Naive thymus-derived CD8-positive, alpha-beta T cell (primary cell): ENCODE data around the gene ATP5PF. TPM values are rescaled to one million over a fixed set of nuclear protein-coding genes. Genes with fewer than 3 reads are reported as not detected.
A peak's percentile ranks its signal among the peaks of the same experiment; 100 is the strongest.
"Not testable (repeated sequence)": the region's sequence is repeated elsewhere in the genome, so short reads cannot be mapped to it uniquely, and the experiment has no call there.

Source experiments
- ATAC-seq, 2 donors: fragments of 150-1000 bp; cut with Tn5 transposase in 1 of 2; sonication (Bioruptor Pico), chemical (Tn5 transposase) in 1 of 2; 1 replicate in 1 of 2; 2 replicates in 1 of 2; pipeline ENCODE4 v1.10.0; 2021; ENCODE audit warnings: mild to moderate bottlenecking in 2 of 2, moderate library complexity in 2 of 2
- POLR2A ChIA-PET: fragments of 350-600 bp; sonication (Branson Sonifier 250); formaldehyde crosslinking; loops from one replicate; lab custom pipeline; 2021; ENCODE audit warnings: antibody characterized with exemption; lab: Charles Lee
- DNase-seq, 10 donors: peaks; one replicate each; pipeline versions ENCODE4 v3.0.0 to v3.0.0-alpha.2; 2020 to 2022
- H3K27ac Mint-ChIP-seq, 10 donors: one replicate each; pipeline ENCODE4 v1.8.0; 2020 to 2022; ENCODE audit warnings: mild to moderate bottlenecking in 10 of 10, mixed read lengths in 10 of 10, moderate library complexity in 4 of 10, inconsistent platforms in 1 of 10
- H3K27me3 Mint-ChIP-seq, 5 donors: one replicate each; pipeline ENCODE4 v1.8.0; 2021 to 2022; ENCODE audit warnings: mixed read lengths in 5 of 5
- H3K36me3 Mint-ChIP-seq, 3 donors: one replicate each; pipeline ENCODE4 v1.8.0; 2020 to 2022; ENCODE audit warnings: mixed read lengths in 3 of 3, mild to moderate bottlenecking in 2 of 3, inconsistent platforms in 1 of 3
- H3K4me1 Mint-ChIP-seq, 4 donors: one replicate each; pipeline ENCODE4 v1.8.0; 2021 to 2022; ENCODE audit warnings: mixed read lengths in 4 of 4
- H3K4me3 Mint-ChIP-seq, 10 donors: one replicate each; pipeline ENCODE4 v1.8.0; 2020 to 2022; ENCODE audit warnings: mild to moderate bottlenecking in 10 of 10, mixed read lengths in 10 of 10, moderate library complexity in 6 of 10, inconsistent platforms in 1 of 10
- H3K9me3 Mint-ChIP-seq, 9 donors: one replicate each; pipeline ENCODE4 v1.8.0; 2020 to 2022; ENCODE audit warnings: mixed read lengths in 9 of 9, mild to moderate bottlenecking in 3 of 9, inconsistent platforms in 1 of 9, moderate library complexity in 1 of 9
- polyA plus RNA-seq, 3 donors: library from polyadenylated mRNA; unstranded; fragments of 300-500 nt; fragmentation: Illumina TruSeq; gene quantifications; one replicate each; pipeline ENCODE4 v1.2.3, GENCODE V29; 2021
- total RNA-seq, 8 experiments: library from RNA in 2 of 8; stranded (reverse) in 2 of 8; gene quantifications; one replicate each; pipeline ENCODE4 v1.2.3 and lab custom pipeline; 2021 to 2026

ATP5PF gene
- total and polyA plus RNA-seq, 5 experiments from 2014 or later, result 63.3 to 439 (median 328) TPM

GRCh38 chr21:25717491-25718147 lies 17.1 kb downstream of the ATP5PF start:
- ATAC-seq (no peak), DNase-seq (no peak)
- Mint-ChIP-seq H3K27me3 (no peaks in the 10 kb centered on the region), H3K9me3 (no peaks in the 10 kb centered on the region), H3K36me3 (peaks cover 0 to 27% (median 12%) of the 10 kb centered on the region in 3 donors), H3K4me3 (no peak overlapping the region), H3K4me1 (peaks cover 0 to 2% (median 0%) of the 10 kb centered on the region in 4 donors), H3K27ac (peak overlapping the region in 2 of 10 donors; percentile 33 to 39)
- POLR2A ChIA-PET, result no interaction called here

DNA sequence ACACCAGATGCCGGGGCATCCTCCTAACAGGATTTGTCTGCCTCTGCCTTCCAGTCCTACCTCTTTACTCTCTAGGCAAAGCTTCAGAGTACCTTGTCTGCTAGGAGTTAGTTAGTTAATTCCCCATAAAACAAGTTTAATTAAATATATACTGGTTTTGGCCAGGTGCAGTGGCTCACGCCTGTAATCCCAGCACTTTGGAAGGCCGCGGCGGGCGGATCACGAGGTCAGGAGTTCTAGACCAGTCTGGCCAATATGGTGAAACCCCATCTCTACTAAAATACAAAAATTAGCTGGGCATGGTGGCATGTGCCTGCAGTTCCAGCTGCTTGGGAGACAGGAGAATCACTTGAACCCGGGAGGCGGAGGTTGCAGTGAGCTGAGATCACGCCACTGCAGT lies 20.6 kb downstream of the ATP5PF start:
- H3K27me3 Mint-ChIP-seq, ATAC-seq, H3K4me3 Mint-ChIP-seq, DNase-seq, POLR2A ChIA-PET, H3K36me3 Mint-ChIP-seq, H3K9me3 Mint-ChIP-seq, H3K4me1 Mint-ChIP-seq, H3K27ac Mint-ChIP-seq: not testable (repeated sequence)

- Mint-ChIP-seq H3K27me3 (no peaks in the 10 kb centered on the region), H3K27ac (peak overlapping the region in 2 of 10 donors; percentile 3 to 48), H3K4me1 (peaks cover 0 to 2% (median 0%) of the 10 kb centered on the region in 4 donors), H3K4me3 (no peak overlapping the region), H3K9me3 (no peaks in the 10 kb centered on the region), H3K36me3 (peaks cover 0 to 2% (median 0%) of the 10 kb centered on the region in 3 donors)
- POLR2A ChIA-PET, result no interaction called here
- ATAC-seq (no peak), DNase-seq (no peak)
These were observed 24.2 kb downstream of the ATP5PF start for GRCh38 chr21:25710550-25710949.

DNA sequence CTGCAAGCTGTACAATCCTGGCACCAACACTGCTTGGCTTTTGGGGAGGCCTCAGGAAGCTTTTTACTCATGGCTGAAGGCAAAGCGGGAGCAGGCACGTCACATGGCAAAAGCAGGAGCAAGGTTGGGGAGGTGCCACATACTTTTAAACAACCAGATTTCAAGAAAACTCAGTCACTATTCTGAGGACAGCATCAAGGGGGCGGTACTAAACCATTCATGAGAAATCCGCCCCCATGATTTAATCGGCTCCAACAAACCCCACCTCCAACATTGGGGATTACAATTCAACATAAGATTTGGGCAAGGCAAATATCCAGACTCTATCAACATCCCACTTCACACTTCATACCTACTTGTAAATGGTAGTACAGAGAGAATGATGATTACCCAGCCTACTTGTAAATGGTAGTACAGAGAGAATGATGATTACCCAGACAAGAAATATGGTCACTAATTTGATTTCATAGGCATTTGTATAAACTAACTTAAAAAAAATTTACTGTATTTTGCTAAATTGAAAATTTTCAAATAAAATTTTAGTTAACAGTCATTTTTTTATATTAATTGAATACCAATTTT lies 24.9 kb downstream of the ATP5PF start:
- H3K9me3 Mint-ChIP-seq, result no peaks in the 10 kb centered on the region
- peaks cover 0 to 2% (median 0%) of the 10 kb centered on the region in 4 donors for H3K4me1 Mint-ChIP-seq
- ATAC-seq (no peak), DNase-seq (no peak)
- no peaks in the 10 kb centered on the region for H3K27me3 Mint-ChIP-seq
- H3K4me3 Mint-ChIP-seq, result no peak overlapping the region
- H3K36me3 Mint-ChIP-seq, result peaks cover 0 to 2% (median 0%) of the 10 kb centered on the region in 3 donors
- peak overlapping the region in 1 of 10 donors; percentile 7 for H3K27ac Mint-ChIP-seq
- POLR2A ChIA-PET, result no interaction called here

DNA sequence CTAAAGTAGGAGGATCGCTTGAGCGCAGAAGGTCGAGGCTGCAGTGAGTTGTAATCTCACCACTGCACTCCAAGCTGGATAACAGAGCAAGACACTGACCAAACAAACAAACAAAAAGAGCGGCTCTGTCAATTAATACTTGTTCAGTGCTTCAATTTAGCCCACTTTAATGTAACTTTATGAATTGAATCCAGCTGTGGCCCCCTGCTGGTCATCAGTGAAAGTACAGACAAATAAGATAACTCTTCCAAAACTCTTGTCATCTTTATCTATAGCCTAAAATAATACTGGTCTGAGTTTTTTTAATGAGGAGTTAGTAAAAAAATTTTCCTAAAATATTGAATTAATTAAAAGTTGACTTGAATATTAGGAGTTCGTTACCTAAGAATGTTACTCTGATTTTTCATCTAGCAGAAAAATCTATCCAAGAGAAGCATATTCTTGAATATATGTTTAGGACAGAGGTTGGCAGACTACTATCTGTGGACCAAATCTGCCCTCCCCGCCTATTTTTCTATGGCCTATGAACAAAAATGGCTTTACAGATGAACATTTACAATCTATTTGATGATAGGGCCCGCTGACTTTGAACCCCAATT lies 26.1 kb downstream of the ATP5PF start:
- DNase-seq (peak; percentile 3 to 77 (median 37)), ATAC-seq (peak; percentile 46 to 58)
- no peaks in the 10 kb centered on the region for H3K27me3 Mint-ChIP-seq
- H3K9me3 Mint-ChIP-seq, result no peaks in the 10 kb centered on the region
- H3K4me1 Mint-ChIP-seq, result no peaks in the 10 kb centered on the region
- H3K27ac Mint-ChIP-seq, result no peak overlapping the region
- no peaks in the 10 kb centered on the region for H3K36me3 Mint-ChIP-seq
- no peak overlapping the region for H3K4me3 Mint-ChIP-seq
- POLR2A ChIA-PET, result interaction anchor here (2.1 kb wide), 1 partner anchor 100 kb away, joined by 9 read pairs; no protein-coding TSS in a partner anchor

DNA sequence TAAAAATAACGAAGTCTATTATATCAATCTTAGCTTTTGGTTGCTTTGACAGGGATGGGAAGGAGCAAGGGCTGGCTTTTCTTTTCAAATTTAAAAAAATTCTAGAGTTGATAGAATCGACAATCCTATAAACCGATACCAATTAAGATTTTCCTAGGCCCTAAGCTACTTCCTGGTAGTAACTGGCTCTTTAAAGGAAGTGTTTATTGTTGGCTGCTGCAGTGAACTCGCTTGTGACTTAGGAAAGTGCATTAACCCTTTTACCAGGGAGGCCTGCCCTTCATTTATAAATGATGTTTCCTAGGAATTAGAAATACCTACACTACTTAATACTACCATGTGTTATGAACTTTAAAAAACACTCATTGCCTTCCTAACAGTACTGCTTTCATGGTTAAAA lies 33.2 kb downstream of the ATP5PF start:
- no peak for ATAC-seq
- Mint-ChIP-seq H3K4me3 (no peak overlapping the region), H3K36me3 (no peaks in the 10 kb centered on the region), H3K27me3 (peaks cover 0 to 4% (median 0%) of the 10 kb centered on the region in 5 donors), H3K9me3 (no peaks in the 10 kb centered on the region), H3K4me1 (no peaks in the 10 kb centered on the region), H3K27ac (peak overlapping the region in 1 of 10 donors; percentile 1)
- DNase-seq, result no peak
- POLR2A ChIA-PET, result no interaction called here

DNA sequence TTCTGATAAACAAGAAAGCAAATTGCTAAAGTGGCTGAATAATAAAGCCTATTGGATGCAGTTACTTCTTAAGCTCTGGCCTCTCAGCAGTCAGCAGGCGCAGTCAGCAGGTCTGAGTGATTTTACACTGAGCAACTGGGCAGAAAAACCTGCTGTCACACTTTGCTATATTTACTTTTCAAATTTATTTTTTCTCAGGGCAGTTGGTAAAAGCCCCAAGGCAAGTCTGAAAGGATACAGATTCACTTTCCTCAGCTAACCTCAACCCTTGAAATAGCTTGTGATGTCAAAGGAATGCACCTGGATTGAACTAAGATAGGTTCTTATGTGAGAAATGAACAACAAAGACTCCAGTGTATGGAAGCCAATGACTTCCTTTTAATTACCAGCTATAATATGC lies 34.0 kb downstream of the ATP5PF start:
- H3K27ac Mint-ChIP-seq, result no peak overlapping the region
- no peak for ATAC-seq
- POLR2A ChIA-PET, result no interaction called here
- no peaks in the 10 kb centered on the region for H3K9me3 Mint-ChIP-seq
- no peak overlapping the region for H3K4me3 Mint-ChIP-seq
- H3K4me1 Mint-ChIP-seq, result no peaks in the 10 kb centered on the region
- H3K36me3 Mint-ChIP-seq, result no peaks in the 10 kb centered on the region
- DNase-seq, result no peak
- peaks cover 0 to 4% (median 0%) of the 10 kb centered on the region in 5 donors for H3K27me3 Mint-ChIP-seq

- DNase-seq, result not testable (repeated sequence)
These were observed 39.2 kb downstream of the ATP5PF start for GRCh38 chr21:25695461-25695860.

DNA sequence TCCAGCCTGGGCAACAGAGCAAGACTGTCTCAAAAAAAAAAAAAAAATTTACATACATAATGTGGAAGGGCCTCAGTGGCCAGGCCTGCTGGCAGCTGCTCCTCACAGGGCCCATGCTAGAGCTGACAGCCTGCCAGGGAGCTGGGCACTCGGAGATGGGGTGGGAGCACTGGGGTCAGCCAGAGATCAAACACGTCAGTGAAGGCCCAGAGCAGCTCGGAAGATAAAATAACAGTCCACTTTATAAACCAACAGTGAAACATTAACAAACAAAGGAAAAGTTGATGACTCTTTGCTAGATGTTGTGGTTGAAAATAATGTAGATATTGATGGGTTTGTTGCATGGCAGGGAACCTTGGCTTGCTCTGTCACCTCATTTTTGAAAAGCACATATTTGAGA lies 42.7 kb downstream of the ATP5PF start:
- POLR2A ChIA-PET, result no interaction called here
- Mint-ChIP-seq H3K27me3 (peaks cover 0 to 6% (median 4%) of the 10 kb centered on the region in 5 donors), H3K4me3 (no peak overlapping the region), H3K27ac (no peak overlapping the region), H3K4me1 (no peaks in the 10 kb centered on the region), H3K9me3 (no peaks in the 10 kb centered on the region), H3K36me3 (no peaks in the 10 kb centered on the region)
- ATAC-seq, result no peak
- DNase-seq, result no peak

More at GRCh38 chr21:25695461-25695860, 39.2 kb downstream of the ATP5PF start:
- POLR2A ChIA-PET, H3K27me3 Mint-ChIP-seq, H3K27ac Mint-ChIP-seq, H3K4me3 Mint-ChIP-seq, H3K9me3 Mint-ChIP-seq, H3K36me3 Mint-ChIP-seq, H3K4me1 Mint-ChIP-seq, ATAC-seq: not testable (repeated sequence)

- POLR2A ChIA-PET, result no interaction called here
- Mint-ChIP-seq H3K27me3 (peaks cover 0 to 6% (median 4%) of the 10 kb centered on the region in 5 donors), H3K9me3 (no peaks in the 10 kb centered on the region), H3K36me3 (no peaks in the 10 kb centered on the region), H3K4me1 (no peaks in the 10 kb centered on the region), H3K4me3 (no peak overlapping the region), H3K27ac (no peak overlapping the region)
- ATAC-seq, result no peak
- no peak for DNase-seq
These were observed 45.5 kb downstream of the ATP5PF start for GRCh38 chr21:25689226-25689625.

- Mint-ChIP-seq H3K27ac (no peak overlapping the region), H3K4me3 (no peak overlapping the region), H3K9me3 (no peaks in the 10 kb centered on the region), H3K36me3 (no peaks in the 10 kb centered on the region), H3K27me3 (peaks cover 0 to 6% (median 4%) of the 10 kb centered on the region in 5 donors), H3K4me1 (no peaks in the 10 kb centered on the region)
- DNase-seq, result no peak
- ATAC-seq, result no peak
- POLR2A ChIA-PET, result no interaction called here
These were observed 46.2 kb downstream of the ATP5PF start for GRCh38 chr21:25688275-25689155.

GRCh38 chr21:25687787-25688186 lies 46.9 kb downstream of the ATP5PF start:
- POLR2A ChIA-PET, result no interaction called here

More at GRCh38 chr21:25687787-25688186, 46.9 kb downstream of the ATP5PF start:
- Mint-ChIP-seq H3K36me3 (no peaks in the 10 kb centered on the region), H3K4me3 (no peak overlapping the region), H3K4me1 (no peaks in the 10 kb centered on the region), H3K27me3 (peaks cover 0 to 7% (median 4%) of the 10 kb centered on the region in 5 donors), H3K27ac (no peak overlapping the region), H3K9me3 (no peaks in the 10 kb centered on the region)
- ATAC-seq (no peak), DNase-seq (no peak)
